ENCODE results near the gene TRIAP1.

The TRIAP1 gene

DNA sequence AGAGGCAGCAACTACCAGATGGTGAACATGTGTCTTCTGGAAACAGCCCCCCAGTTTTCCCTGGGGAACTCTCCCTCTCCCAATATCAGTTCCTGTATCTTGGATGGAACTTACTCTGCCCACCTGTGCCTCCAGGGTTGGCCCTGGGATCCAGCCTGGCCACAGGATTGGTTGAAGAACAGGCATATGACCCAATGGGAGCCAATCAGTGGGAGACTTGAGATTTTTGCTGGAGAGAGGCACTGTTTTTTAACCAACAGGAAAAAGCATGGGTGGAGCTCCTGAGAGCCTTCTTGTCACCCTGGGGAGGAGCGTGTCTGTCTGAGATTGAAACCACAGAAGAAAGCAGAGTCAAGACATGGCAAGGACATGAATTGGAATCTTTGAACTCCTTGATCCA, 41.9 kb downstream of the TRIAP1 start:
- H3K9me3 ChIP-seq (ENCODE audit: severe bottlenecking) = no peaks in the 10 kb centered on the region
- H3K27me3 ChIP-seq (ENCODE audit: insufficient read depth, poor library complexity, severe bottlenecking) = no peaks in the 10 kb centered on the region
- H3K4me1 ChIP-seq (ENCODE audit: insufficient read depth, poor library complexity, severe bottlenecking) = no peaks in the 10 kb centered on the region
- H3K27ac ChIP-seq (ENCODE audit: poor library complexity, severe bottlenecking) = no peak overlapping the region
- TF ChIP-seq, protein P1, sequence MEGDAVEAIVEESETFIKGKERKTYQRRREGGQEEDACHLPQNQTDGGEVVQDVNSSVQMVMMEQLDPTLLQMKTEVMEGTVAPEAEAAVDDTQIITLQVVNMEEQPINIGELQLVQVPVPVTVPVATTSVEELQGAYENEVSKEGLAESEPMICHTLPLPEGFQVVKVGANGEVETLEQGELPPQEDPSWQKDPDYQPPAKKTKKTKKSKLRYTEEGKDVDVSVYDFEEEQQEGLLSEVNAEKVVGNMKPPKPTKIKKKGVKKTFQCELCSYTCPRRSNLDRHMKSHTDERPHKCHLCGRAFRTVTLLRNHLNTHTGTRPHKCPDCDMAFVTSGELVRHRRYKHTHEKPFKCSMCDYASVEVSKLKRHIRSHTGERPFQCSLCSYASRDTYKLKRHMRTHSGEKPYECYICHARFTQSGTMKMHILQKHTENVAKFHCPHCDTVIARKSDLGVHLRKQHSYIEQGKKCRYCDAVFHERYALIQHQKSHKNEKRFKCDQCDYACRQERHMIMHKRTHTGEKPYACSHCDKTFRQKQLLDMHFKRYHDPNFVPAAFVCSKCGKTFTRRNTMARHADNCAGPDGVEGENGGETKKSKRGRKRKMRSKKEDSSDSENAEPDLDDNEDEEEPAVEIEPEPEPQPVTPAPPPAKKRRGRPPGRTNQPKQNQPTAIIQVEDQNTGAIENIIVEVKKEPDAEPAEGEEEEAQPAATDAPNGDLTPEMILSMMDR (IDR thresholded peaks at IDR 0.05; ENCODE audit: poor library complexity, severe bottlenecking) = no peak
- no peak for ATAC-seq (ENCODE audit: low read depth)
- DNase-seq (ENCODE audit: low spot score) = no peak
- H3K36me3 ChIP-seq (ENCODE audit: low read depth) = no peaks in the 10 kb centered on the region
- no peak overlapping the region for H3K4me3 ChIP-seq (ENCODE audit: severe bottlenecking)

DNA sequence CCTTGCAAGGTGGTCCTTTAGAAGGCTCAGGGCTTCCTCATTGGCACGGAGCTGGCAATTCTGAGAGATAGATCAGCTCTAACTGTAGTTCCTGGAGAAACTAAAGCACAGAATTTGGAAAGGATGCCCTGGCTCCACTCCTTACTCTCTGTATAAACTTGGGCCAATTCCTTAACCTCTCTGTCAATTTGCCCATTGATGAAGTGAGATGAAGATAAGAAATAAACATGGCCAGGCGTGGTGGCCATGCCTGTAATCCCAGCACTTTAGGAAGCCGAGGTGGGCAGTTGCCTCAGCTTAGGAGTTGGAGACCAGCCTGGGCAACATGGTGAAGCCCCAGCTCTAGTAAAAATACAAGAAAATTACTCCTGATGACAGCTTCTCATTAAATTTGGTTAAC, 42.3 kb downstream of the TRIAP1 start:
- ATAC-seq (ENCODE audit: low read depth) (no peak), DNase-seq (ENCODE audit: low spot score) (no peak)
- Histone ChIP-seq H3K27me3 (ENCODE audit: insufficient read depth, poor library complexity, severe bottlenecking) (no peaks in the 10 kb centered on the region), H3K4me1 (ENCODE audit: insufficient read depth, poor library complexity, severe bottlenecking) (no peaks in the 10 kb centered on the region), H3K4me3 (ENCODE audit: severe bottlenecking) (no peak overlapping the region), H3K9me3 (ENCODE audit: severe bottlenecking) (no peaks in the 10 kb centered on the region), H3K27ac (ENCODE audit: poor library complexity, severe bottlenecking) (no peak overlapping the region), H3K36me3 (ENCODE audit: low read depth) (no peaks in the 10 kb centered on the region)
- TF ChIP-seq, protein P1 (IDR thresholded peaks at IDR 0.05; ENCODE audit: poor library complexity, severe bottlenecking) = no peak

- ATAC-seq (ENCODE audit: low read depth) = no peak
- H3K4me3 ChIP-seq (ENCODE audit: severe bottlenecking) = no peak overlapping the region
- no peaks in the 10 kb centered on the region for H3K9me3 ChIP-seq (ENCODE audit: severe bottlenecking)
- H3K36me3 ChIP-seq (ENCODE audit: low read depth) = no peaks in the 10 kb centered on the region
- H3K27ac ChIP-seq (ENCODE audit: poor library complexity, severe bottlenecking) = no peak overlapping the region
- DNase-seq (ENCODE audit: low spot score) = no peak
- H3K4me1 ChIP-seq (ENCODE audit: insufficient read depth, poor library complexity, severe bottlenecking) = no peaks in the 10 kb centered on the region
- TF ChIP-seq, protein P1 (IDR thresholded peaks at IDR 0.05; ENCODE audit: poor library complexity, severe bottlenecking) = no peak
- H3K27me3 ChIP-seq (ENCODE audit: insufficient read depth, poor library complexity, severe bottlenecking) = no peaks in the 10 kb centered on the region
Measured at GRCh38 chr12:120402217-120402616, 44.0 kb downstream of the TRIAP1 start.

- H3K9me3 ChIP-seq (ENCODE audit: severe bottlenecking) = no peaks in the 10 kb centered on the region
- no peak for DNase-seq (ENCODE audit: low spot score)
- TF ChIP-seq, protein P1 (IDR thresholded peaks at IDR 0.05; ENCODE audit: poor library complexity, severe bottlenecking) = no peak
- no peaks in the 10 kb centered on the region for H3K36me3 ChIP-seq (ENCODE audit: low read depth)
- H3K4me1 ChIP-seq (ENCODE audit: insufficient read depth, poor library complexity, severe bottlenecking) = no peaks in the 10 kb centered on the region
- no peaks in the 10 kb centered on the region for H3K27me3 ChIP-seq (ENCODE audit: insufficient read depth, poor library complexity, severe bottlenecking)
- H3K27ac ChIP-seq (ENCODE audit: poor library complexity, severe bottlenecking) = no peak overlapping the region
- H3K4me3 ChIP-seq (ENCODE audit: severe bottlenecking) = no peak overlapping the region
- ATAC-seq (ENCODE audit: low read depth) = peak; percentile 52; the same call in 2 of the 3 replicates
Measured at GRCh38 chr12:120399531-120399930, 46.7 kb downstream of the TRIAP1 start.

GRCh38 chr12:120397824-120398540, 48.2 kb downstream of the TRIAP1 start:
- Histone ChIP-seq H3K27ac (ENCODE audit: poor library complexity, severe bottlenecking) (no peak overlapping the region), H3K36me3 (ENCODE audit: low read depth) (no peaks in the 10 kb centered on the region), H3K4me3 (ENCODE audit: severe bottlenecking) (no peak overlapping the region), H3K4me1 (ENCODE audit: insufficient read depth, poor library complexity, severe bottlenecking) (no peaks in the 10 kb centered on the region), H3K27me3 (ENCODE audit: insufficient read depth, poor library complexity, severe bottlenecking) (no peaks in the 10 kb centered on the region), H3K9me3 (ENCODE audit: severe bottlenecking) (no peaks in the 10 kb centered on the region)
- ATAC-seq (ENCODE audit: low read depth) (no peak), DNase-seq (ENCODE audit: low spot score) (no peak)
- TF ChIP-seq, protein P1 (IDR thresholded peaks at IDR 0.05; ENCODE audit: poor library complexity, severe bottlenecking) = no peak

Data from RWPE2 (cell line).